Fibroblast of pulmonary artery (primary cell): ENCODE measurements around the gene TEK.

Experiments used
- DNase-seq: peaks from one replicate; pipeline ENCODE4 v3.0.0-alpha.2; 2010; ENCODE audit warnings: low read depth
- H3K4me3 ChIP-seq: replicated peaks from 2 replicates; pipeline ENCODE4 v1.5.1; 2011; ENCODE audit warnings: low read depth, mild to moderate bottlenecking, control low read depth, low read length, moderate library complexity
- CTCF ChIP-seq: IDR thresholded peaks from 2 replicates; pipeline ENCODE4 v1.5.1; 2011; ENCODE audit warnings: mild to moderate bottlenecking, control low read depth, low read length, inconsistent platforms; ENCODE audit errors: missing control alignments

The TEK gene

DNA sequence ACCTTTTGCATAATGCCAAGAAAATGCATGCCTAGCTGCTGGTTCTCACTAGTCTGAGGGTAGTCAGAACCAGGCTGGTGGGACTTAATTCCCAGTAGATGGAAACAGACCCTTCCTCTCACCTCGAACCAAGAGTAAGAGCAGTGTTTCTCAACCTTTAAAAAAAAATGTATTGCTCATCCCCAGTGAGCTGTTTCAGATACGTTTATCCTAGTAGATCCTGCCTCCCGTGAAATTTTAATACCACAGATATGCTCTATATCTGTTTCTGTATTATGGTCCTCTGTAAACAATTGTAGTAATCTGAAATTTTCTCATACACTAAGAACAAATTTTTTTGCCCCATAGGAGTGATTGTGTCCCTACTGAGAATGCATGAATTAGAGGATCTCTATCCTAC lies 86.2 kb downstream of the TEK start:
- no peak for TF ChIP-seq CTCF
- no peak for DNase-seq
- H3K4me3 ChIP-seq: no peak overlapping the region

GRCh38 chr9:27196383-27196782 lies 87.4 kb downstream of the TEK start:
- no peak for DNase-seq
- TF ChIP-seq CTCF: no peak
- H3K4me3 ChIP-seq: no peak overlapping the region

- no peak for TF ChIP-seq CTCF
- no peak for DNase-seq
- H3K4me3 ChIP-seq: no peak overlapping the region
Measured at GRCh38 chr9:27198190-27198589, 89.2 kb downstream of the TEK start.

DNA sequence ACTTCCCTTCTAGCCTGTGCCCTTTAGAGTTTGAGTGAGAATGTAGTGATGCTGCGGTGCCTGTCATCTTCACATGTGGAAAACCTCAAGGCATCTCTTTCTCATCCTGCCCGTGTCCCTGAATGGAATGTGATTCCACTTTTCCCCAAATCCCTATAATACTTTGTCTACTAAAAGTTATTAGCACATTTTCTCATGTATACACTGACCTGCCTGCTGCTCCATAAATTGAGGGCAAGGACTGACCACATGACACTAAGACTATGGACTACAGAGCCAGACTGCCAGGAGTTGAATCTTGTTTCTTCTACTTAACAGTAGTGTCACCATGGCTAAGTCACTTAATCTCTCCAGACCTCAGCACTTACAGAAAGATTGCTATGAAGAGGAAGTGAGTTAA lies 93.0 kb downstream of the TEK start:
- DNase-seq: no peak
- no peak overlapping the region for H3K4me3 ChIP-seq
- no peak for TF ChIP-seq CTCF

GRCh38 chr9:27203783-27204182 lies 94.8 kb downstream of the TEK start:
- H3K4me3 ChIP-seq: no peak overlapping the region
- no peak for TF ChIP-seq CTCF
- no peak for DNase-seq

DNA sequence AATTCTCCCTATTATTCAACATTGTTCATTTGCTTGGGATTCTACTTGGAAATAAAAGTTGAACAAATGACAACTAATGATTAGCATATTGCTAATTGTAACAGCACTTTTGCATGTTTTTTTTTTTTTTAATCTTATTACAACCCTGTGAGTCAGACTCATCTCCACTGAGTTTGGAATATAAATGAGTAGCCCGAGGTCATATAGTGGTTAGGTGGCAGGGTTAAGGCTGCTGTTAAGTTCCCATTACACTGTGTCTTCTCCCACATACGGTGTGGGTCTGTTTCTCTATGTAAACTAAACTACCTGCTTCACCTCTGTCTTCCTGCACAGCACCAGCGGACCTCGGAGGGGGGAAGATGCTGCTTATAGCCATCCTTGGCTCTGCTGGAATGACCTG lies 95.6 kb downstream of the TEK start:
- DNase-seq: no peak
- TF ChIP-seq CTCF: no peak
- no peak overlapping the region for H3K4me3 ChIP-seq

- TF ChIP-seq CTCF: no peak
Measured at GRCh38 chr9:27205198-27205597, 96.2 kb downstream of the TEK start.

More at GRCh38 chr9:27205198-27205597, 96.2 kb downstream of the TEK start:
- H3K4me3 ChIP-seq: no peak overlapping the region
- no peak for DNase-seq
